HL-60 (cell line): ENCODE results near the gene PSMA8.

Experiments used
- DNase-seq, 2 experiments: peaks; one replicate each; pipeline ENCODE4 v3.0.0-alpha.2; 2010 to 2020; ENCODE audit warnings: low read depth in 1 of 2, low spot score in 1 of 2
- H3K27ac ChIP-seq: fragments of 250-450 bp; sonication (Bioruptor Pico); replicated peaks from 2 replicates; pipeline ENCODE4 v1.5.1; 2020; ENCODE audit warnings: mild to moderate bottlenecking, moderate library complexity
- H3K27me3 ChIP-seq: fragments of 250-450 bp; sonication (Bioruptor Pico); 2 replicates; pipeline ENCODE4 v1.5.1; 2021; ENCODE audit warnings: mild to moderate bottlenecking, moderate library complexity; ENCODE audit not compliant: insufficient read depth, poor library complexity, severe bottlenecking
- H3K4me3 ChIP-seq: replicated peaks from 2 replicates; pipeline ENCODE4 v1.5.1; 2011; ENCODE audit warnings: mild to moderate bottlenecking, control low read depth, low read length; ENCODE audit not compliant: insufficient read depth
- CTCF ChIP-seq: IDR thresholded peaks from one replicate; pipeline ENCODE4 v1.5.1; 2011; ENCODE audit warnings: low read length, control low read depth, inconsistent platforms; ENCODE audit not compliant: insufficient read depth
- GABPA ChIP-seq: IDR thresholded peaks from 2 replicates; pipeline ENCODE4 v1.6.1; 2012; ENCODE audit warnings: low read depth
- POLR2AphosphoS5 ChIP-seq: IDR thresholded peaks from 2 replicates; pipeline ENCODE4 v1.6.1; 2012; ENCODE audit warnings: low read depth
- REST ChIP-seq: IDR thresholded peaks from 2 replicates; pipeline ENCODE4 v1.6.1; 2012; ENCODE audit warnings: low read depth; ENCODE audit not compliant: insufficient replicate concordance
- SPI1 ChIP-seq: IDR thresholded peaks from 2 replicates; pipeline ENCODE4 v1.6.1; 2012; ENCODE audit warnings: low read depth, mild to moderate bottlenecking, borderline replicate concordance

Gene PSMA8

GRCh38 chr18:26227051-26227670, 93.5 kb downstream of the PSMA8 start:
- H3K27me3 ChIP-seq = no peaks in the 10 kb centered on the region
- peak overlapping the region; percentile 91 for H3K27ac ChIP-seq
- no peak for TF ChIP-seq POLR2AphosphoS5
- no peak for TF ChIP-seq GABPA
- no peak for TF ChIP-seq SPI1
- no peak for TF ChIP-seq REST
- TF ChIP-seq CTCF = no peak
- peak in 1 of 2 experiments; percentile 21 for DNase-seq
- H3K4me3 ChIP-seq = peak overlapping the region; percentile 97

- DNase-seq = peak in 1 of 2 experiments; percentile 17
- TF ChIP-seq POLR2AphosphoS5 (no peak), GABPA (no peak), CTCF (no peak)
- H3K4me3 ChIP-seq = peak overlapping the region; percentile 97
- H3K27me3 ChIP-seq = no peaks in the 10 kb centered on the region
- peak overlapping the region; percentile 91 for H3K27ac ChIP-seq
Observed at GRCh38 chr18:26228562-26229260, 95.0 kb downstream of the PSMA8 start.

GRCh38 chr18:26230497-26230896, 96.8 kb downstream of the PSMA8 start:
- DNase-seq = no peak
- Histone ChIP-seq H3K27me3 (no peaks in the 10 kb centered on the region), H3K4me3 (no peak overlapping the region), H3K27ac (no peak overlapping the region)
- TF ChIP-seq CTCF (no peak), POLR2AphosphoS5 (no peak), SPI1 (no peak), REST (no peak), GABPA (no peak)
